ENCODE measurements around the gene PIP4K2C.

The PIP4K2C gene

GRCh38 chr12:57590864-57591781 lies at the start of gene PIP4K2C:
TSS of gene PIP4K2C (plus strand) at chr12:57591192. CDS start at chr12:57591290, 98 bp downstream.
- DNase-seq (ENCODE audit: low read depth in 4 of 4, low spot score in 1 of 4): peak; percentile 43 to 74 (median 56)

DNA sequence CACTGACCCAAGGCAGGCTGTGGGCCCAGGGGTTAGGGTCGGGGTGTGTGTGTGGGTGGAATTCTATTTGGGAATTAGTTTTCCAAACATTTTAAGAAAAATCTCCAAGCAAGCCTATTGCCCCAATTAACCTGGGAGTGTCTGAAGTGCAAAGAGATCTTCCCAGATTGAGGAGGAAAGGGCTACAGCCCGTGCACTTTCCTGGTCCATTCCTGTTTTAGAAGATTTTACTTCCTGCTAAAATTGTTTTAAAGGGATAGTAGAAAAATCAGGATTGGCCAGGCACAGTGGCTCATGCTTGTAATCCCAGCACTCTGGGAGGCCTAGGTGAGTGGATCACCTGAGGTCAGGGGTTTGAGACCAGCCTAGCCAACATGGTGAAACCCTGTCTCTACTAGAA lies 49.3 kb upstream of the PIP4K2C start:
- DNase-seq (ENCODE audit: low read depth in 4 of 4, low spot score in 1 of 4): no peak

GRCh38 chr12:57543581-57543980 lies 47.4 kb upstream of the PIP4K2C start:
- DNase-seq (ENCODE audit: low read depth in 4 of 4, low spot score in 1 of 4): no peak

GRCh38 chr12:57545809-57546437 lies 45.1 kb upstream of the PIP4K2C start:
- peak in 1 of 4 experiments; percentile 21 for DNase-seq (ENCODE audit: low read depth in 4 of 4, low spot score in 1 of 4)

GRCh38 chr12:57546438-57547287 lies 44.3 kb upstream of the PIP4K2C start, which contains the start of gene DCTN2:
TSS of gene DCTN2 (minus strand) at chr12:57547192. CDS start at chr12:57547063, 129 bp downstream.
- DNase-seq (ENCODE audit: low read depth in 4 of 4, low spot score in 1 of 4): peak; percentile 74 to 92 (median 81)

DNA sequence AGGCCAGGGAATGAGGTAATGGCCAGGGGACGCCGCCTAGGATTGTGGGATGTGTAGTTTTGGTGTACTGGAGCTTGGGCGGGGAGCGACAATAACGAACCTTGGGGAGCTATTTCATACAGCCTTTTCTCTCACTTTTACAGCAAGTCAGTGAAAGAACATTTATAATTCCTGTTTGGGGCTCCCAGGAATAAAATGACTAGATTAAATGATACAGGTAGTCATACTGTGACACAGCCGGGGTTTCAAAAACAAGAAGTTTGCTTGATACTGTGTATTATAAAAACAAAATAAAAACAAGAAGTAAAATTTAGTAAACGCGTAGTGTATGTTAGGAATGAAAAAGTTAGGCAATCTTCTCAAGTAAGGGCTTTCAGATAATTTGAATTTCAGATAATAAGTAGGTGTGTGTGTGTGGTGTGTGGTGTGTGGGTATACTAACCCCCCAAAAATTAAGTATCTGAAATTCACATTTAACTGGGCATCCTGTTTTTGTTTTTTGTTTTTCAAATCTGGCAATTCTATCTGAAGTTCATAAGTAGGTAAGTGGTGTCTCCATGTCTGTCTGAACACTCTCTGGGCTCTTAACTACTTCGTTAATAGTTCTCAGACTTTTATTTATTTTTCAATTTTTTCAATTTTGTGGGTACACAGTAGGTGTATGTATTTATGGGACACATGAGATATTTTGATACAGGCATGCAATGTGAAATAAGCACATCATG lies 43.5 kb upstream of the PIP4K2C start:
- no peak for DNase-seq (ENCODE audit: low read depth in 4 of 4, low spot score in 1 of 4)

DNA sequence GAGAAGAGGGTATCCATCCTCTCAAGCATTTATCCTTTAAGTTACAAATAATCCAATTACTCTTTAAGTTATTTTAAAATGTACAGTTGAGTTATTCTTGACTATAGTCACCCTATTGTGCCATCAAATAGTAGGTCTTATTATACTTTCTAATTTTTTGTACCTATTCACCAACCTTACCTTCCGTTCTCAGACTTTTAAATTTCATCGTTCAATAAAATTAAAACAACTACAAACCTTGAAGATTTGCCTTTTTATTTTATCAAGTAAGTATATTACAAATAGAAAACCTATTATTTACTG lies 43.0 kb upstream of the PIP4K2C start:
- no peak for DNase-seq (ENCODE audit: low read depth in 4 of 4, low spot score in 1 of 4)

- DNase-seq (ENCODE audit: low read depth in 4 of 4, low spot score in 1 of 4): no peak
Measured at GRCh38 chr12:57548488-57548887, 42.5 kb upstream of the PIP4K2C start.

- no peak for DNase-seq (ENCODE audit: low read depth in 4 of 4, low spot score in 1 of 4)
Measured at GRCh38 chr12:57549203-57549908, 41.6 kb upstream of the PIP4K2C start.

DNA sequence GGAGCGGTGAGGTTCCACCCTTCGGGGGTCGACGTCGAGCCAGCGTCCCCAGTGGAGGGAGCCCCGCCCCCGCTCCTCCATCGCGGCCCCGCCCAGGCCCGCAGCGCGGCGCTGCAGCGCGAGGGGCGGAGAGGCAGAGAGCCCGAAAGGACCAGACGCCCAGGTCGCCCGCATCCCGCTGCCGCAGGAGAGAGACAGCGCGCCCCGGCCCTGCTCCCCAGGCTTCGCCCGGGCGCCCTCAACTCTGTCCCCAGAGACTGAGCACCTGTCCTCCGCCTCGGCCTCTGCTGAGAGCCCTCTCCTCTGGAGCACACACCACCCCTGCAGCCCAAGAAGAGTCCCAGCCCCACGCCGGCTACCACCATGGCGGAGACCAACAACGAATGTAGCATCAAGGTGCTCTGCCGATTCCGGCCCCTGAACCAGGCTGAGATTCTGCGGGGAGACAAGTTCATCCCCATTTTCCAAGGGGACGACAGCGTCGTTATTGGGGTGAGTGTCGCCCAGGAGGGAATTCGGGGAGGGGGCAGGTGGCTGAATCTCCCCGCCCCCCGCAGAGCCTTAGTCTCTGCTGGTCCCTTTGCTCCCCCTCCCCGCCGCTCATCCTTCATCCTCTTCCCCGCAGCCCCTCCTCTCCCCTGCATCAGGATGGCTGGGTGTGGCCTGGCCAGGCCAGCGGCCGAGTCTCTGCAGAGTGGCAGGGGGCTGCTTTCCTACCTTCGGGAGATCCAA lies 40.9 kb upstream of the PIP4K2C start, which contains the start of gene KIF5A:
TSS of gene KIF5A (plus strand) at position 136 of the 732 bp plus-strand sequence. CDS start at position 364, 228 bp downstream.
- peak in 3 of 4 experiments; percentile 23 to 42 (median 26) for DNase-seq (ENCODE audit: low read depth in 4 of 4, low spot score in 1 of 4)

- no peak for DNase-seq (ENCODE audit: low read depth in 4 of 4, low spot score in 1 of 4)
Measured at GRCh38 chr12:57550641-57551549, 40.1 kb upstream of the PIP4K2C start.

- no peak for DNase-seq (ENCODE audit: low read depth in 4 of 4, low spot score in 1 of 4)
Measured at GRCh38 chr12:57551637-57552305, 39.2 kb upstream of the PIP4K2C start.

DNA sequence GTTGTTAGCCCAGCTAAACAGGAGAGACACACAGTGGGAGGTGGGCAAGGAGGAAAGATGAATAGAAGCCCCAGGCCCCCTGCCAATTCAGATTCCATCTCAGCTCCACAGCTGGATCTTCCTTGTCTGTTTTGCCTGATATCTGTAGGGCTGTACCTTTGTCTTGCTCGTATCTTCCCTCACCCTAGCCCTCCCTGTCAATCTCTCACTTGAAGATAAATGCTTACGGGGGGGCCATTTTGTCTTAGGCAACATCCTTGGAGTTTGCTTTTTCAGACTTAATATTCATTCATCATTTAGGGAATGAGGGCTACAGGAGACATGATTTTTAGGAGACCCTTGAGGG lies 38.7 kb upstream of the PIP4K2C start:
- no peak for DNase-seq (ENCODE audit: low read depth in 4 of 4, low spot score in 1 of 4)

- no peak for DNase-seq (ENCODE audit: low read depth in 4 of 4, low spot score in 1 of 4)
Measured at GRCh38 chr12:57552835-57553313, 38.1 kb upstream of the PIP4K2C start.

- DNase-seq (ENCODE audit: low read depth in 4 of 4, low spot score in 1 of 4): no peak
Measured at GRCh38 chr12:57553343-57554202, 37.4 kb upstream of the PIP4K2C start.

GRCh38 chr12:57554453-57554852 lies 36.5 kb upstream of the PIP4K2C start:
- no peak for DNase-seq (ENCODE audit: low read depth in 4 of 4, low spot score in 1 of 4)

DNA sequence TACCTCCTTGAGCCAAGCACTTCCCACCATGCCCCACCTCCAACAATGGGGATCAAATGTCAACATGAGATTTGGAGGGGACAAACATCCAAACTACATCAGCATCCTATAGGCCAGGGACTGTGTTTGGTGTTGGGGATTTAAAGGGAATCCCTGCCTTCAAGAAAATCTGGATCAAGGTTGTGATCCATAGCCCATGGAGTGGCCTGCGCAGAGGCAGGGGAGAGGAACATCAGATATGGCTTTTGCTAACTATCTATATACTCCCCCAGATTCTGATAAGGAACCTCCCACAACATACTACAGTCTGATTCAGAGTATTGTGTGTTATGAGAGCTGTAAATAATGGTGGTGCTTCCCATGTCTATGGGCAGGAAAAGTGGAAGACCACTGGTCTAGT lies 36.1 kb upstream of the PIP4K2C start:
- DNase-seq (ENCODE audit: low read depth in 4 of 4, low spot score in 1 of 4): no peak

Data from stimulated activated CD4-positive, alpha-beta T cell treated with anti-CD3 and anti-CD28 coated beads, Interleukin-1b, Interleukin-23, amount 100 ng/mL, for 24 hours (primary cell).